ENCODE results near the gene ARMH3. TPM values are rescaled to one million over a fixed set of nuclear protein-coding genes. Genes with fewer than 3 reads are reported as not detected.

ARMH3 gene
- total RNA-seq, 1 donor from 2014 or later, result 48.1 TPM

DNA sequence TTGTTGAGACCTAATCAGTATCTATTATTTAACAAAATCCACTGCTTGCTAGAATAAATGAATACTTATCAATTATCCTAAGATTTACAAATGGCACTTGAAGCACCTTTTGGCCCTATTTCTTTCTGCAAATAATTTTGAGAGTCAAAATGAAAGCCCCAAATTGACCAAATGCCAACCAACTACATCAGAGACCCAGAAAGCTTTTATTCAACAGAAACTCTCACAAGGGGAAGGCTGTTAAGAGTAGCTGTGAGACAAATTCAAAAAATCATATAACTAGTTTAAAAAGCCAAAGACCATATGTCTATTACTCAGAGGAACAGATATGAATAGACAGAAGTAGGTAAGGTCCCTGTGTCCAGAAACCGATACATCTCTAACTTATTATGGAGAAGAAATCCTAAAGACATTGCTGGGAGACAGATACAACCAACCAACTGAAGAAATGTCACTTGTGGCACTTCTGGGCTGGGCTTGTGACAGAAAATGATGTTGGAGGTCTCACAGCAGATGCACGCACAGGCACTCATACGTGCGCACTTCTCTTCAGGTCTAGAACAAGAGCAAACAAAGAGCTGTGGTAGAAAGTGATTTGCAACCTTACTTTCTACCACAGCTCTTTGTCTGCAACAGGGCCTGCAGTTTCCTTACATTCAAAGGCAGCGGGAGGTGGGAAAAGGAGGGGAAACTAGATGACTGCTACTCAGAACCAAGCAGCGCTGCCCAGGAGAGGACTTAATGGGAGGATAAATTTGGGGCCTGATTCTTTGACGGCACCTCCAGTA is 153.7 kb downstream of the ARMH3 start:
- peak overlapping the region; percentile 66 for H3K4me3 Mint-ChIP-seq (ENCODE audit: unreplicated experiment)
- H3K27me3 Mint-ChIP-seq (ENCODE audit: unreplicated experiment), result peaks cover 17% of the 10 kb centered on the region
- peaks cover 58% of the 10 kb centered on the region for H3K4me1 Mint-ChIP-seq (ENCODE audit: low read depth, unreplicated experiment)

DNA sequence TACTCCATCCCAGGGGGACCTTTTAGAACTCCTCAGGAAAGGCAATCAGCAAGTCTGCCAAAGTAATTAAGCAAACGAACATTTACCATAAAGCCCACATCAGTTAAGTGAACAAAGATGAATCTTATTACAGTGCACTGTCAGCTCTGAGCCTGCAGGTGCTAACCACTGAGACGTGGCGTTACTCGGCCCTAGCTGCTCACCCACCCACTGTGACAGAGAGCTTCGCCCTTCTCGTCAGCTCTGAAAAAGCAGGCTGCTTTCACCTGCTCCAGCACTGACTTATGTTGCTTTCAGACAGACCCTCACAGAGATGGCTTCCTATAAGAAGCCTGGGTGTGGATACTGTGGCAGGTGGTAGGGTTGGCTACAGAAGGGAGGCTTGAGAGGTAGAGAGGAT is 154.6 kb downstream of the ARMH3 start:
- TF ChIP-seq, protein P1, sequence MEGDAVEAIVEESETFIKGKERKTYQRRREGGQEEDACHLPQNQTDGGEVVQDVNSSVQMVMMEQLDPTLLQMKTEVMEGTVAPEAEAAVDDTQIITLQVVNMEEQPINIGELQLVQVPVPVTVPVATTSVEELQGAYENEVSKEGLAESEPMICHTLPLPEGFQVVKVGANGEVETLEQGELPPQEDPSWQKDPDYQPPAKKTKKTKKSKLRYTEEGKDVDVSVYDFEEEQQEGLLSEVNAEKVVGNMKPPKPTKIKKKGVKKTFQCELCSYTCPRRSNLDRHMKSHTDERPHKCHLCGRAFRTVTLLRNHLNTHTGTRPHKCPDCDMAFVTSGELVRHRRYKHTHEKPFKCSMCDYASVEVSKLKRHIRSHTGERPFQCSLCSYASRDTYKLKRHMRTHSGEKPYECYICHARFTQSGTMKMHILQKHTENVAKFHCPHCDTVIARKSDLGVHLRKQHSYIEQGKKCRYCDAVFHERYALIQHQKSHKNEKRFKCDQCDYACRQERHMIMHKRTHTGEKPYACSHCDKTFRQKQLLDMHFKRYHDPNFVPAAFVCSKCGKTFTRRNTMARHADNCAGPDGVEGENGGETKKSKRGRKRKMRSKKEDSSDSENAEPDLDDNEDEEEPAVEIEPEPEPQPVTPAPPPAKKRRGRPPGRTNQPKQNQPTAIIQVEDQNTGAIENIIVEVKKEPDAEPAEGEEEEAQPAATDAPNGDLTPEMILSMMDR (IDR thresholded peaks at IDR 0.05; ENCODE audit: partially characterized antibody, unreplicated experiment), result peak; percentile 39
- Mint-ChIP-seq H3K27ac (ENCODE audit: unreplicated experiment) (peak overlapping the region; percentile 94), H3K36me3 (ENCODE audit: unreplicated experiment) (no peaks in the 10 kb centered on the region), H3K27me3 (ENCODE audit: unreplicated experiment) (peaks cover 17% of the 10 kb centered on the region), H3K4me3 (ENCODE audit: unreplicated experiment) (peak overlapping the region; percentile 66), H3K4me1 (ENCODE audit: low read depth, unreplicated experiment) (peaks cover 55% of the 10 kb centered on the region), H3K9me3 (ENCODE audit: unreplicated experiment) (peaks cover 22% of the 10 kb centered on the region)
- peak; percentile 67 for DNase-seq

More for the DNA sequence above, 153.7 kb downstream of the ARMH3 start:
- Mint-ChIP-seq H3K36me3 (ENCODE audit: unreplicated experiment) (no peaks in the 10 kb centered on the region), H3K27ac (ENCODE audit: unreplicated experiment) (peak overlapping the region; percentile 94), H3K9me3 (ENCODE audit: unreplicated experiment) (peaks cover 22% of the 10 kb centered on the region)
- TF ChIP-seq, protein P1 (IDR thresholded peaks at IDR 0.05; ENCODE audit: partially characterized antibody, unreplicated experiment), result no peak
- DNase-seq, result no peak

DNA sequence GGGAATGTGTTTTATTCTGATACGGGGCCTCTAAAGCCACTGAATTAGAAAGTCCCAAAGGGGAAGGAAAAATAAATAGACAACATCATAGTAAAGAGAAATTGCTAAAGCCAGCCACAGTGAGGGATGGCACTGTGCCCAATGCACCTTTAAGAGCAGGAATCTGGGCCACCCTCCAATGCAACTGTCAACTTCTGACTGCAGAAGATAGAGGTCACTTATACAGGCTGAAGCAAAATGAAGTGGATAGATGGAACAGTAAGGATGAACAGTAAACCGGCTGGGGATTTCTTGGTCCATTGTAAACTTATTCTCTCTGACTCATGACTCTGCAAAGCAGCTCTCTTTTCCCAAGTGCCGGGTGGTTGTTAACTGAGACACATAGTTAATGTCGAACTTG is 158.3 kb downstream of the ARMH3 start:
- TF ChIP-seq, protein P1 (IDR thresholded peaks at IDR 0.05; ENCODE audit: partially characterized antibody, unreplicated experiment), result no peak
- H3K27ac Mint-ChIP-seq (ENCODE audit: unreplicated experiment), result no peak overlapping the region

DNA sequence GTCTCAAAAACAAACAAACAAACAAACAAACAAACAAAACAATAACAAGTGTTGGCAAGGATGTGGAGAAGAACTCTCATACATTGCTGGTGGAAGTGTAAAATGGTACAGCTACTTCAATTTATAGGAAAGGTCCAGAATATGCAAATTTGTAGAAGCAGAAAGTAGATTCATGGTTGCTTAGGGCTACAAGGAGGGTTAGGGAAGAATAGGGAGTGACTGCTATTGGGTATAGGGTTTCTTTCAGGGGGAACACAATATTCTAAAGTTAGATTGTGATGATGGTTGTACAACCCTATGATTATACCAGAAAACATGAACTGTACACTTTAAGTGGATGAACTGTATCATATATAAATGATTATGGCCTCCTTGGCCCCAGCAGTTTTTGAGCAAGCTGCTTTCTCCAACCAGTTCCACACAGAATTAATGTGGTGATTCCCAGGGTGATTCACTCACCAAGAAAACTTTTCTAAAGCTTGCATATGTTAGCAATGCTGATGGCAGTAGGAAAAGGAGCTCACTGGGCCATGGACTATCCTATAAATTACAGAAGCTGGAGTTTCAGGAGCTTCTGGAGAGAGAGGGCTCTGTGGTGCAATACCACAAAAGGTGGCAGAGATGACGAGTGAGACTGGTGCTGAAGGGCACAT is 159.6 kb downstream of the ARMH3 start:
- H3K27me3 Mint-ChIP-seq (ENCODE audit: unreplicated experiment), result peaks cover 6% of the 10 kb centered on the region
- H3K27ac Mint-ChIP-seq (ENCODE audit: unreplicated experiment), result no peak overlapping the region
- TF ChIP-seq, protein P1 (IDR thresholded peaks at IDR 0.05; ENCODE audit: partially characterized antibody, unreplicated experiment), result no peak
- peaks cover 17% of the 10 kb centered on the region for H3K4me1 Mint-ChIP-seq (ENCODE audit: low read depth, unreplicated experiment)
- H3K4me3 Mint-ChIP-seq (ENCODE audit: unreplicated experiment), result no peak overlapping the region
- peaks cover 6% of the 10 kb centered on the region for H3K9me3 Mint-ChIP-seq (ENCODE audit: unreplicated experiment)
- no peaks in the 10 kb centered on the region for H3K36me3 Mint-ChIP-seq (ENCODE audit: unreplicated experiment)
- no peak for DNase-seq

More for the DNA sequence above, 158.3 kb downstream of the ARMH3 start:
- Mint-ChIP-seq H3K9me3 (ENCODE audit: unreplicated experiment) (peaks cover 13% of the 10 kb centered on the region), H3K4me3 (ENCODE audit: unreplicated experiment) (no peak overlapping the region), H3K36me3 (ENCODE audit: unreplicated experiment) (no peaks in the 10 kb centered on the region), H3K4me1 (ENCODE audit: low read depth, unreplicated experiment) (peaks cover 29% of the 10 kb centered on the region), H3K27me3 (ENCODE audit: unreplicated experiment) (peaks cover 11% of the 10 kb centered on the region)
- DNase-seq, result no peak

DNA sequence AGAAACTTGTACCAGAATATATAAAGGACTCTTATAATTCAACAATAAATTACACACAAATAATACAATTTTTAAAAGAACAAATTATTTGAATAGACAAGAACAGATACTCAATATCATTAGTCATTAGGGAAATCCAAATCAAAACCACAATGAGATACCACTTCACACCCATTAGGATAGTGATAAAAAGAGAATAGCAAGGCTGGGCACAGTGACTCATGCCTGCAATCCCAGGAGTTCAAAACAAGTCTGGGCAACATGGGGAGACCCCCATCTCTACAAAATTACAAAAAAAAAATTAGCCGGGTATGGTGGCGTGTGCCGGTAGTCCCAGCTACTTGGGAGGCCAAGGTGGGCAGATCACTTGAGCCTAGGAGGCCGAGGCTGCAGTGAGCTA is 160.2 kb downstream of the ARMH3 start:
- H3K36me3 Mint-ChIP-seq (ENCODE audit: unreplicated experiment), result no peaks in the 10 kb centered on the region
- TF ChIP-seq, protein P1 (IDR thresholded peaks at IDR 0.05; ENCODE audit: partially characterized antibody, unreplicated experiment), result no peak
- no peak overlapping the region for H3K4me3 Mint-ChIP-seq (ENCODE audit: unreplicated experiment)
- peaks cover 11% of the 10 kb centered on the region for H3K4me1 Mint-ChIP-seq (ENCODE audit: low read depth, unreplicated experiment)
- peaks cover under 1% of the 10 kb centered on the region for H3K27me3 Mint-ChIP-seq (ENCODE audit: unreplicated experiment)
- no peak for DNase-seq
- peaks cover under 1% of the 10 kb centered on the region for H3K9me3 Mint-ChIP-seq (ENCODE audit: unreplicated experiment)
- H3K27ac Mint-ChIP-seq (ENCODE audit: unreplicated experiment), result no peak overlapping the region
